Measurements from ENCODE around the gene ST3GAL4. TPM values are rescaled to one million over a fixed set of nuclear protein-coding genes. Genes with fewer than 3 reads are reported as not detected.
"Not testable (repeated sequence)": the region's sequence is repeated elsewhere in the genome, so short reads cannot be mapped to it uniquely, and the experiment has no call there.

Gene ST3GAL4
- total RNA-seq, 1 experiment from 2014 or later = 46.2 TPM

DNA sequence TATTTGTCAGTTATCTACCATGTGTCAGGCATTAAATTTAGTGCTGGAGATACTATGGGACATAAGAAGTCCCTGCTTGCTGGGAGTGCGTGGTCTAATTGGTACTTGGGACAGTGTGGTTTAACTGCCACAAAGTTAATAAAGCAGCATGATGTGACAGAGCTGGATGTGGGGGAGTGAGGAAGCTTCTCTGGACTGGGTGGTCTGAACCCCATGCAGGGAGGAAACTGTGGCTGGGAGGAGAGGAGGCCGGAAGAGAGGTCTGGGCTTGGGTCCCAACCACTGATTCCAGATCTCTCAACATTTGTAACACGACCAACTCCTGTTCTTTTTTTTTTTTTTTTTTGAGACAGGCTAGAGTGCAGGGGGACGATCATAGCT lies 37.1 kb downstream of the ST3GAL4 start:
- no peaks in the 10 kb centered on the region for H3K9me2 ChIP-seq (ENCODE audit: insufficient read depth)
- intact Hi-C loops (cut with micrococcal nuclease; ENCODE audit: unreplicated experiment) = no loop called here
- no peak overlapping the region for H3K27ac ChIP-seq
- no peaks in the 10 kb centered on the region for H3K27me3 ChIP-seq (ENCODE audit: insufficient read depth, low read depth)
- H3K4me3 ChIP-seq = no peak overlapping the region
- H2AFZ ChIP-seq = no peak overlapping the region
- 0 out of 2 replicates have a peak, but pooled peaks cover 2% of the 10 kb centered on the region for H4K20me1 ChIP-seq (ENCODE audit: insufficient read depth)
- TF ChIP-seq EZH2 (IDR thresholded peaks at IDR 0.05; ENCODE audit: low read depth) = no peak
- TF ChIP-seq, protein P1, sequence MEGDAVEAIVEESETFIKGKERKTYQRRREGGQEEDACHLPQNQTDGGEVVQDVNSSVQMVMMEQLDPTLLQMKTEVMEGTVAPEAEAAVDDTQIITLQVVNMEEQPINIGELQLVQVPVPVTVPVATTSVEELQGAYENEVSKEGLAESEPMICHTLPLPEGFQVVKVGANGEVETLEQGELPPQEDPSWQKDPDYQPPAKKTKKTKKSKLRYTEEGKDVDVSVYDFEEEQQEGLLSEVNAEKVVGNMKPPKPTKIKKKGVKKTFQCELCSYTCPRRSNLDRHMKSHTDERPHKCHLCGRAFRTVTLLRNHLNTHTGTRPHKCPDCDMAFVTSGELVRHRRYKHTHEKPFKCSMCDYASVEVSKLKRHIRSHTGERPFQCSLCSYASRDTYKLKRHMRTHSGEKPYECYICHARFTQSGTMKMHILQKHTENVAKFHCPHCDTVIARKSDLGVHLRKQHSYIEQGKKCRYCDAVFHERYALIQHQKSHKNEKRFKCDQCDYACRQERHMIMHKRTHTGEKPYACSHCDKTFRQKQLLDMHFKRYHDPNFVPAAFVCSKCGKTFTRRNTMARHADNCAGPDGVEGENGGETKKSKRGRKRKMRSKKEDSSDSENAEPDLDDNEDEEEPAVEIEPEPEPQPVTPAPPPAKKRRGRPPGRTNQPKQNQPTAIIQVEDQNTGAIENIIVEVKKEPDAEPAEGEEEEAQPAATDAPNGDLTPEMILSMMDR (conservative IDR thresholded peaks at IDR 0.05) = no peak
- no peak for DNase-seq
- no peaks in the 10 kb centered on the region for H3K9me3 ChIP-seq (ENCODE audit: insufficient read depth, low read depth)
- no TSS peak for BruUV-seq (replicated peaks)
- H3K4me2 ChIP-seq = no peak overlapping the region
- POLR2A ChIA-PET (ENCODE audit: unreplicated experiment) = no interaction called here
- CTCF ChIA-PET = no interaction called here
- no peaks in the 10 kb centered on the region for H3K36me3 ChIP-seq (ENCODE audit: low read depth)
- H3F3A ChIP-seq (ENCODE audit: insufficient read depth, low read depth) = 0 out of 2 replicates have a peak, but pooled peaks cover 5% of the 10 kb centered on the region
- H3K4me1 ChIP-seq (replicated peaks; ENCODE audit: insufficient read depth) = peaks cover 8% of the 10 kb centered on the region
- H3K79me2 ChIP-seq (ENCODE audit: low read depth) = peaks cover 57% of the 10 kb centered on the region

DNA sequence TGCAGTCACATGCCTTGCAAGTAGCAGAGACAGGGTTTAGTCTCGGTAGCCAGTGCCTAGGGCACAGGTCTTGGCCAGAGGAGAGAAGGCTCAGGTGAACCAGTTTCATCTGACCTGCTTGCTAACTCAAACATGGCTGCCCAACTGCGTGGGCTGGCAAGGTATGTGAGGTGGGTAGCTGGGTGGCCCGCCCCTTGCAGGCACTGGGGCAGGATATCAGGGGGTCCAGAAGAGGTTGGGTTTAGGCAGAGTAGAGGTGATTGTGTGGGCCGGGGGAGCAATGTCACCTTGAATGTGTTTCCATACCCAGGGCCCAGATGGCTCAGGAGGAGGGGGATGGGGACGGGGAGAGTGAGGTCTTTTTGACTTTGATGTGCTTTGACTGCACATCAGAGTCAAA lies 37.7 kb downstream of the ST3GAL4 start:
- Histone ChIP-seq H3K4me2 (no peak overlapping the region), H3K4me1 (replicated peaks; ENCODE audit: insufficient read depth) (peaks cover 3% of the 10 kb centered on the region), H3K4me3 (no peak overlapping the region), H3K9me3 (ENCODE audit: insufficient read depth, low read depth) (no peaks in the 10 kb centered on the region), H3K36me3 (ENCODE audit: low read depth) (no peaks in the 10 kb centered on the region), H4K20me1 (ENCODE audit: insufficient read depth) (0 out of 2 replicates have a peak, but pooled peaks cover 2% of the 10 kb centered on the region), H3F3A (ENCODE audit: insufficient read depth, low read depth) (no peaks in the 10 kb centered on the region), H2AFZ (no peak overlapping the region), H3K27me3 (ENCODE audit: insufficient read depth, low read depth) (no peaks in the 10 kb centered on the region), H3K79me2 (ENCODE audit: low read depth) (peaks cover 56% of the 10 kb centered on the region), H3K9me2 (ENCODE audit: insufficient read depth) (no peaks in the 10 kb centered on the region), H3K27ac (no peak overlapping the region)
- POLR2A ChIA-PET (ENCODE audit: unreplicated experiment) = no interaction called here
- TF ChIP-seq, protein P1 (conservative IDR thresholded peaks at IDR 0.05) = no peak
- TF ChIP-seq EZH2 (IDR thresholded peaks at IDR 0.05; ENCODE audit: low read depth) = no peak
- CTCF ChIA-PET = no interaction called here
- intact Hi-C loops (cut with micrococcal nuclease; ENCODE audit: unreplicated experiment) = no loop called here
- DNase-seq = no peak
- BruUV-seq (replicated peaks) = no TSS peak

DNA sequence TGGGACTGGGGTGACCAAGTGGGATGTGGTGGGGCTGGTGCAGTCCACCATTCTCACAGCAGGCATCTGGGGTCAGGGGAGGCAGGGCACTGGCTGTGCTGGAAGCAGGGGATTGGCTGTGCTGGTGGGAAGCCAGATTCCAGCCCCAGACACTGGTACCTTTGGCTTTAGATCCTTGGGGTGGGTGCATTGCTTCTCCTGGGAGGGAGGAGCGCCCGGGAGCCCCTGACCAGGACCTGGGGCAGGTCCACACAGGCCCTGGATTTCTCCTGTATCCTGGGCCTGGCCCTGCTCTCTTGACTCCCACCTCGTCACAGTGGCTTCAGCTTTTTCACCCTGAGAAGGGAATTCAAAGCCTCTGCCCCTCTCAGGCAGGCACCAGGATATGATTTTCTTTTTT lies 38.5 kb downstream of the ST3GAL4 start:
- no peaks in the 10 kb centered on the region for H3K36me3 ChIP-seq (ENCODE audit: low read depth)
- BruUV-seq (replicated peaks) = no TSS peak
- DNase-seq = no peak
- H2AFZ ChIP-seq = no peak overlapping the region
- H3K9me2 ChIP-seq (ENCODE audit: insufficient read depth) = no peaks in the 10 kb centered on the region
- peaks cover 57% of the 10 kb centered on the region for H3K79me2 ChIP-seq (ENCODE audit: low read depth)
- ChIA-PET POLR2A (ENCODE audit: unreplicated experiment) (no interaction called here), CTCF (interaction anchor here (0.5 kb wide), 1 partner anchor 25 kb away, joined by 4 read pairs; no protein-coding TSS in a partner anchor)
- no peaks in the 10 kb centered on the region for H3K4me1 ChIP-seq (replicated peaks; ENCODE audit: insufficient read depth)
- no peak overlapping the region for H3K27ac ChIP-seq
- no peak overlapping the region for H3K4me2 ChIP-seq
- H3F3A ChIP-seq (ENCODE audit: insufficient read depth, low read depth) = no peaks in the 10 kb centered on the region
- TF ChIP-seq EZH2 (IDR thresholded peaks at IDR 0.05; ENCODE audit: low read depth) = no peak
- TF ChIP-seq, protein P1 (conservative IDR thresholded peaks at IDR 0.05) = no peak
- H3K9me3 ChIP-seq (ENCODE audit: insufficient read depth, low read depth) = no peaks in the 10 kb centered on the region
- intact Hi-C loops (cut with micrococcal nuclease; ENCODE audit: unreplicated experiment) = no loop called here
- no peak overlapping the region for H3K4me3 ChIP-seq
- no peaks in the 10 kb centered on the region for H3K27me3 ChIP-seq (ENCODE audit: insufficient read depth, low read depth)
- 0 out of 2 replicates have a peak, but pooled peaks cover 2% of the 10 kb centered on the region for H4K20me1 ChIP-seq (ENCODE audit: insufficient read depth)

DNA sequence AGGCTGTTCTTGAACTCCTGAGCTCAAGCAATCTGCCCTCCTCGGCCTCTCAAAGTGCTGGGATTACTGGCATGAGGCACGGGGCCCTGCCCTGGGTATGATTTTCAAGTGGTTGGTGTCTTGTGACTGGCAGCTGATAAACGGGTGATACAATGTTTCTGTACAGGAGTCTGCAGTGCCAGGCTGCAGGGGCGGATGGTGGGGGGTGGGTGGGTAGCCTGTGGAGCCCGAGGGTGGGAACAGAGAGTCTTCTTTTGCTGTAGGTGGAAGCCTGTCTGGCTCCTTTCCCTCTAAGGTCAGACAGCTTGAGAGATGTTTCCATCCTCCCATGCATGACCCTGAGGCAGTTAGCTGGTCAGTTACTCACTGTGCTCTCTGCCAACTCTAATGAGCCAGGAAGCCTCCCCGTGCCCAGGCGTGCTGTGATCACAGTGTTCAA lies 39.2 kb downstream of the ST3GAL4 start:
- H3K36me3 ChIP-seq (ENCODE audit: low read depth); intact Hi-C loops (cut with micrococcal nuclease; ENCODE audit: unreplicated experiment); H3K9me3 ChIP-seq (ENCODE audit: insufficient read depth, low read depth); H3K4me1 ChIP-seq (replicated peaks; ENCODE audit: insufficient read depth); H4K20me1 ChIP-seq (ENCODE audit: insufficient read depth); POLR2A ChIA-PET (ENCODE audit: unreplicated experiment); H3K9me2 ChIP-seq (ENCODE audit: insufficient read depth); DNase-seq; H3F3A ChIP-seq (ENCODE audit: insufficient read depth, low read depth); H3K4me2 ChIP-seq; H3K27ac ChIP-seq; BruUV-seq (replicated peaks); H3K4me3 ChIP-seq; H2AFZ ChIP-seq; H3K27me3 ChIP-seq (ENCODE audit: insufficient read depth, low read depth): not testable (repeated sequence)
- CTCF ChIA-PET = interaction anchor here (0.5 kb wide), 1 partner anchor 25 kb away, joined by 4 read pairs; no protein-coding TSS in a partner anchor
- H3K79me2 ChIP-seq (ENCODE audit: low read depth) = peaks cover 51% of the 10 kb centered on the region

DNA sequence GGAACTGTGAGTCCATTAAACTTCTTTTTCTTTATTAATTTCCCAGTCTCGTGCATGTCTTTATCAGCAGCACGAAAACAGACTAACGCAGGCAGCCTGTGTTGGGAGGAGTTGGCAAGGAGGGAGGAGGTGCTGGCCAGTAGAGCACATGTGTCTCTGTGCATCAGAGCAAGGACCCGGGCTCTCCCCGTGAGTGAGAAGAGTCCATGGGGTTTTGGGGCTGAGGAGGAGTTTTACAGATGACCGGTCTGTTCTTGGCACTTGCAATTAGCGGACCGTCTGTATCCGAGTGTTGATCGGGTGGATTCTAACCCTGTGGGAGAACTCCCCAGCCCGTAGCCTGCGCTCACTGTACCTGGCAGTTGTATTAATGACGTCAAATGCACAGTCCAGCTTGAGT lies 40.3 kb downstream of the ST3GAL4 start:
- H3K9me3 ChIP-seq (ENCODE audit: insufficient read depth, low read depth); H4K20me1 ChIP-seq (ENCODE audit: insufficient read depth); POLR2A ChIA-PET (ENCODE audit: unreplicated experiment); H3K4me2 ChIP-seq; H3K9me2 ChIP-seq (ENCODE audit: insufficient read depth); H3K4me3 ChIP-seq; H2AFZ ChIP-seq; H3K27me3 ChIP-seq (ENCODE audit: insufficient read depth, low read depth); H3K27ac ChIP-seq; DNase-seq; H3F3A ChIP-seq (ENCODE audit: insufficient read depth, low read depth); CTCF ChIA-PET; intact Hi-C loops (cut with micrococcal nuclease; ENCODE audit: unreplicated experiment); BruUV-seq (replicated peaks); H3K4me1 ChIP-seq (replicated peaks; ENCODE audit: insufficient read depth); H3K36me3 ChIP-seq (ENCODE audit: low read depth): not testable (repeated sequence)
- H3K79me2 ChIP-seq (ENCODE audit: low read depth) = peaks cover 48% of the 10 kb centered on the region

Measured in PC-9 (cell line).